Measurements from ENCODE around the gene MLN. TPM values are rescaled to one million over a fixed set of nuclear protein-coding genes. Genes with fewer than 3 reads are reported as not detected.

The MLN gene
- total and polyA plus RNA-seq, 12 donors = not detected

GRCh38 chr6:33776186-33776585, 27.6 kb downstream of the MLN start:
- Histone ChIP-seq H3K27ac (no peak overlapping the region), H3K4me3 (no peak overlapping the region), H3K27me3 (no peaks in the 10 kb centered on the region), H3K36me3 (peaks cover 8 to 93% (median 71%) of the 10 kb centered on the region in 9 donors), H3K4me1 (peaks cover 7 to 37% (median 24%) of the 10 kb centered on the region in 9 donors), H3K9me3 (no peaks in the 10 kb centered on the region)
- ATAC-seq (no peak), DNase-seq (no peak)
- WGBS, 2 donors = 89 to 91% methylated on average over 4 of the region's 4 CpGs
- TF ChIP-seq, protein P1, sequence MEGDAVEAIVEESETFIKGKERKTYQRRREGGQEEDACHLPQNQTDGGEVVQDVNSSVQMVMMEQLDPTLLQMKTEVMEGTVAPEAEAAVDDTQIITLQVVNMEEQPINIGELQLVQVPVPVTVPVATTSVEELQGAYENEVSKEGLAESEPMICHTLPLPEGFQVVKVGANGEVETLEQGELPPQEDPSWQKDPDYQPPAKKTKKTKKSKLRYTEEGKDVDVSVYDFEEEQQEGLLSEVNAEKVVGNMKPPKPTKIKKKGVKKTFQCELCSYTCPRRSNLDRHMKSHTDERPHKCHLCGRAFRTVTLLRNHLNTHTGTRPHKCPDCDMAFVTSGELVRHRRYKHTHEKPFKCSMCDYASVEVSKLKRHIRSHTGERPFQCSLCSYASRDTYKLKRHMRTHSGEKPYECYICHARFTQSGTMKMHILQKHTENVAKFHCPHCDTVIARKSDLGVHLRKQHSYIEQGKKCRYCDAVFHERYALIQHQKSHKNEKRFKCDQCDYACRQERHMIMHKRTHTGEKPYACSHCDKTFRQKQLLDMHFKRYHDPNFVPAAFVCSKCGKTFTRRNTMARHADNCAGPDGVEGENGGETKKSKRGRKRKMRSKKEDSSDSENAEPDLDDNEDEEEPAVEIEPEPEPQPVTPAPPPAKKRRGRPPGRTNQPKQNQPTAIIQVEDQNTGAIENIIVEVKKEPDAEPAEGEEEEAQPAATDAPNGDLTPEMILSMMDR (IDR thresholded peaks at IDR 0.05) = no peak
- intact Hi-C loops (cut with DNase I) = no loop called here

GRCh38 chr6:33774774-33775173, 29.0 kb downstream of the MLN start:
- WGBS, 2 donors = 96 to 99% methylated on average over 3 of the region's 3 CpGs
- no peak for ATAC-seq
- no peak overlapping the region for H3K27ac ChIP-seq
- no peak for DNase-seq
- H3K36me3 ChIP-seq = peaks cover 8 to 79% (median 66%) of the 10 kb centered on the region in 9 donors
- intact Hi-C loops (cut with DNase I) = loop anchor here in 4 of 10 donors (5.0 kb wide), 2 partner anchors 253 to 378 kb away; no protein-coding TSS in a partner anchor
- H3K4me3 ChIP-seq = no peak overlapping the region
- TF ChIP-seq, protein P1 (IDR thresholded peaks at IDR 0.05) = no peak
- H3K4me1 ChIP-seq = peaks cover 11 to 37% (median 26%) of the 10 kb centered on the region in 9 donors
- H3K27me3 ChIP-seq = no peaks in the 10 kb centered on the region
- no peaks in the 10 kb centered on the region for H3K9me3 ChIP-seq

GRCh38 chr6:33772902-33773472, 30.8 kb downstream of the MLN start:
- Histone ChIP-seq H3K27ac (no peak overlapping the region), H3K4me1 (peaks cover 11 to 42% (median 26%) of the 10 kb centered on the region in 9 donors), H3K4me3 (no peak overlapping the region), H3K36me3 (peaks cover 8 to 61% (median 48%) of the 10 kb centered on the region in 9 donors), H3K27me3 (peaks cover 0 to 3% (median 0%) of the 10 kb centered on the region in 7 donors), H3K9me3 (no peaks in the 10 kb centered on the region)
- ATAC-seq (no peak), DNase-seq (no peak)
- WGBS, 2 donors = 81 to 82% methylated on average over 6 of the region's 6 CpGs
- TF ChIP-seq, protein P1 (IDR thresholded peaks at IDR 0.05) = no peak
- intact Hi-C loops (cut with DNase I) = loop anchor here in 6 of 10 donors (2.0 to 5.0 kb wide), 4 partner anchors 254 to 380 kb away; no protein-coding TSS in a partner anchor

DNA sequence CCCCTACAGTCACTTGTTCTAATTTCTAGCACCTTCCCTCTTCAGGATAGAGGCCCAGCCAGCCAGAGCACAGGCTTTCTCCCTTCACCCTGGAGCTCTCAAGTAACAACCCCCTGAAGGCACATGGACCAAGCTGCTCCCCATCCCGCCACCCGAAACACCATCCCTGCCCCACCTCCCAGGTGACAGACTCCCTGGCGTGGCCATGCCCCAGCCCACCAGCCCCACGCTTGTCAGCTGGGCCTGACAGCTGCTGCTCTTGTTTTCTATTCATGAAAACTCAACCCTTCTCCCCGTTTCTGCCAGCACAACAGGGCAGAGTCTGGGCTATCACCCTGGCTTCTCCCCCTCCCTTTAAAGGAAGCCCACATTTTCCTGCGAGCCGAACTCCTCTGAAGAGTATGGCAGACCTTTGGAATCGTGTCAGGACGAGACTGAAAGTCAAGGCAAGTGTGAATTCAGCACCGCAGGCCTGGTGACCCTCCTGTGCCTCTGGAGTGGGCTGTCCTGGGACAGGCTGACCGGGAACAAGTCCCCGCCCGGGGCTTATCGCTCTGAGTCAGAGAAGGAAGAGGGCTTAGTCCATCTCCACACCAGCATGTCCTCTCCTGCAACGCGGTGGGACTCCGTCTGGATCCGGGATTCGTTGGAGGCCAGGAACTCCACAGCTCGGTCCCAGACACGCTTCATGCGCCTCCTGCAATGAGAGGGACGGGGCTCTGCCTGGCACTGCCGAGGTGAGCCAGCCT, 31.5 kb downstream of the MLN start:
- Histone ChIP-seq H3K27me3 (peaks cover 0 to 3% (median 0%) of the 10 kb centered on the region in 7 donors), H3K4me1 (peaks cover 11 to 42% (median 26%) of the 10 kb centered on the region in 9 donors), H3K4me3 (peak overlapping the region in 1 of 10 donors; percentile 16), H3K27ac (peak overlapping the region in 8 of 10 donors; percentile 30 to 69 (median 48)), H3K9me3 (peaks cover 0 to 2% (median 0%) of the 10 kb centered on the region in 11 donors), H3K36me3 (peaks cover 8 to 54% (median 40%) of the 10 kb centered on the region in 9 donors)
- intact Hi-C loops (cut with DNase I) = loop anchor here in 6 of 10 donors (2.0 to 5.0 kb wide), 4 partner anchors 255 to 381 kb away; no protein-coding TSS in a partner anchor
- ATAC-seq (peak in 1 of 8 donors; percentile 11), DNase-seq (no peak)
- 73 to 75% methylated on average over 24 of the region's 24 CpGs for WGBS, 2 donors
- TF ChIP-seq, protein P1 (IDR thresholded peaks at IDR 0.05) = no peak
